ENCODE data around the gene LMAN1.

LMAN1 gene

GRCh38 chr18:59318460-59319050 lies 40.5 kb downstream of the LMAN1 start, which contains the start of gene CPLX4:
TSS of gene CPLX4 (minus strand) at chr18:59318649. CDS start at chr18:59318462, 187 bp downstream.
- CTCF ChIA-PET = interaction anchor here (0.7 to 5.1 kb wide), 5 partner anchors 10 to 379 kb away, joined by 3 to 37 read pairs (median 4); partner anchors contain the start of gene CCBE1
- TF ChIP-seq KLF1 (tag by site-specific recombination; IDR thresholded peaks at IDR 0.05) = no peak
- no peak for TF ChIP-seq ZNF488 (tag by site-specific recombination; IDR thresholded peaks at IDR 0.05)
- TF ChIP-seq ZNF449 (tag by site-specific recombination; IDR thresholded peaks at IDR 0.05) = no peak
- TF ChIP-seq ZNF473 (tag by site-specific recombination; IDR thresholded peaks at IDR 0.05) = no peak
- no peak for TF ChIP-seq ZBTB17 (tag by site-specific recombination; IDR thresholded peaks at IDR 0.05)
- no peak for TF ChIP-seq MEIS1 (CRISPR knock-in tag; IDR thresholded peaks at IDR 0.05; ENCODE audit: borderline replicate concordance)
- TF ChIP-seq, protein P1, sequence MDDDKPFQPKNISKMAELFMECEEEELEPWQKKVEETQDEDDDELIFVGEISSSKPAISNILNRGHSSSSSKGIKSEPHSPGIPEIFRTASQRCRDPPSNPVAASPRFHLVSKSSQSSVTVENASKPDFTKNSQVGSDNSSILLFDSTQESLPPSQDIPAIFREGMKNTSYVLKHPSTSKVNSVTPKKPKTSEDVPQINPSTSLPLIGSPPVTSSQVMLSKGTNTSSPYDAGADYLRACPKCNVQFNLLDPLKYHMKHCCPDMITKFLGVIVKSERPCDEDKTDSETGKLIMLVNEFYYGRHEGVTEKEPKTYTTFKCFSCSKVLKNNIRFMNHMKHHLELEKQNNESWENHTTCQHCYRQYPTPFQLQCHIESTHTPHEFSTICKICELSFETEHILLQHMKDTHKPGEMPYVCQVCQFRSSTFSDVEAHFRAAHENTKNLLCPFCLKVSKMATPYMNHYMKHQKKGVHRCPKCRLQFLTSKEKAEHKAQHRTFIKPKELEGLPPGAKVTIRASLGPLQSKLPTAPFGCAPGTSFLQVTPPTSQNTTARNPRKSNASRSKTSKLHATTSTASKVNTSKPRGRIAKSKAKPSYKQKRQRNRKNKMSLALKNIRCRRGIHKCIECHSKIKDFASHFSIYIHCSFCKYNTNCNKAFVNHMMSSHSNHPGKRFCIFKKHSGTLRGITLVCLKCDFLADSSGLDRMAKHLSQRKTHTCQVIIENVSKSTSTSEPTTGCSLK (tag by site-specific recombination; IDR thresholded peaks at IDR 0.05) = no peak
- TF ChIP-seq ZNF133 (tag by site-specific recombination; IDR thresholded peaks at IDR 0.05) = no peak
- TF ChIP-seq HOXA7 (CRISPR knock-in tag; IDR thresholded peaks at IDR 0.05; ENCODE audit: borderline replicate concordance) = no peak
- TF ChIP-seq ZNF785 (tag by site-specific recombination; IDR thresholded peaks at IDR 0.05) = no peak
- no peak for TF ChIP-seq ZNF19 (tag by site-specific recombination; IDR thresholded peaks at IDR 0.05; ENCODE audit: low read depth)
- TF ChIP-seq ZSCAN16 (tag by site-specific recombination; IDR thresholded peaks at IDR 0.05) = no peak
- no peak for TF ChIP-seq ZNF112 (tag by site-specific recombination; IDR thresholded peaks at IDR 0.05)
- TF ChIP-seq ZNF2 (tag by site-specific recombination; IDR thresholded peaks at IDR 0.05) = no peak
- TF ChIP-seq ZNF426 (tag by site-specific recombination; IDR thresholded peaks at IDR 0.05) = no peak
- TF ChIP-seq ZNF624 (tag by site-specific recombination; IDR thresholded peaks at IDR 0.05) = no peak
- no peak for TF ChIP-seq SP3 (tag by site-specific recombination; IDR thresholded peaks at IDR 0.05)
- TF ChIP-seq ZNF600 (tag by site-specific recombination; IDR thresholded peaks at IDR 0.05) = no peak
- POLR2A ChIA-PET = no interaction called here

GRCh38 chr18:59311631-59312030 lies 47.4 kb downstream of the LMAN1 start:
- H3K4me1 ChIP-seq (ENCODE audit: control insufficient read depth, insufficient read depth, low read length) = peaks cover 5% of the 10 kb centered on the region
- no peaks in the 10 kb centered on the region for H3K9me3 ChIP-seq (ENCODE audit: control insufficient read depth, insufficient read depth, low read depth, low read length)
- H3K36me3 ChIP-seq (ENCODE audit: control insufficient read depth in 2 of 2, insufficient read depth in 1 of 2, low read length in 2 of 2) = no peaks in the 10 kb centered on the region
- TF ChIP-seq ZNF600 (tag by site-specific recombination; IDR thresholded peaks at IDR 0.05) (peak; percentile 59), PRDM1 (tag by site-specific recombination; IDR thresholded peaks at IDR 0.05) (0 out of 2 replicates have a peak, but pooled peaks have one; percentile 9), ZNF664 (tag by site-specific recombination; IDR thresholded peaks at IDR 0.05) (no peak)
- CTCF ChIA-PET = interaction anchor here (0.7 to 8.3 kb wide), 5 partner anchors 26 to 1223 kb away, joined by 3 to 163 read pairs (median 3); no protein-coding TSS in a partner anchor
- POLR2A ChIA-PET = no interaction called here
- no peak overlapping the region for H3K27ac ChIP-seq (ENCODE audit: extremely low read depth, low read depth, low read length)
- no peak overlapping the region for H3K4me3 ChIP-seq (ENCODE audit: low read depth, low read length)

More at GRCh38 chr18:59318460-59319050, 40.5 kb downstream of the LMAN1 start, which contains the start of gene CPLX4:
- Histone ChIP-seq H3K27ac (ENCODE audit: extremely low read depth, low read depth, low read length) (no peak within 1 kb of the TSS), H3K4me3 (ENCODE audit: low read depth, low read length) (no peak within 1 kb of the TSS), H3K36me3 (ENCODE audit: control insufficient read depth in 2 of 2, insufficient read depth in 1 of 2, low read length in 2 of 2) (no peaks in the 10 kb centered on the region), H3K9me3 (ENCODE audit: control insufficient read depth, insufficient read depth, low read depth, low read length) (no peaks in the 10 kb centered on the region), H3K4me1 (ENCODE audit: control insufficient read depth, insufficient read depth, low read length) (0 out of 2 replicates have a peak, but pooled peaks cover 3% of the 10 kb centered on the region)
